GM19099 (cell line): ENCODE measurements around the gene ZNF878.

Experiments used
- POLR2A ChIP-seq: IDR thresholded peaks from 3 replicates; pipeline ENCODE4 v1.6.1; 2011; ENCODE audit warnings: low read depth; ENCODE audit not compliant: insufficient read length; ENCODE audit errors: extremely low read depth

The ZNF878 gene

GRCh38 chr19:12047868-12048267 is 4.9 kb downstream of the ZNF878 start:
- TF ChIP-seq POLR2A, result no peak

GRCh38 chr19:12043752-12044422 is 8.9 kb downstream of the ZNF878 start:
- no peak for TF ChIP-seq POLR2A

- no peak for TF ChIP-seq POLR2A
These were observed 9.9 kb downstream of the ZNF878 start for GRCh38 chr19:12042893-12043292.

- TF ChIP-seq POLR2A, result peak; percentile 69
These were observed 17.3 kb downstream of the ZNF878 start, which contains the start of gene ZNF433 for GRCh38 chr19:12035220-12036172. Gene ZNF433, minus strand, starts transcription at chr19:12035679. Its CDS starts 140 bp downstream, at chr19:12035539.

- no peak for TF ChIP-seq POLR2A
These were observed 18.1 kb downstream of the ZNF878 start for GRCh38 chr19:12034620-12035019.

- no peak for TF ChIP-seq POLR2A
These were observed 18.6 kb downstream of the ZNF878 start for GRCh38 chr19:12034198-12034597.

GRCh38 chr19:12015753-12016116 is 37.0 kb downstream of the ZNF878 start:
- no peak for TF ChIP-seq POLR2A

- no peak for TF ChIP-seq POLR2A
These were observed 37.6 kb downstream of the ZNF878 start for GRCh38 chr19:12015015-12015752.

- TF ChIP-seq POLR2A, result no peak
These were observed 52.4 kb downstream of the ZNF878 start for GRCh38 chr19:12000152-12000981.

- no peak for TF ChIP-seq POLR2A
These were observed 57.6 kb downstream of the ZNF878 start for GRCh38 chr19:11995174-11995573.
